ENCODE measurements around the gene GPR132. TPM values are rescaled to one million over a fixed set of nuclear protein-coding genes. Genes with fewer than 3 reads are reported as not detected.

Gene GPR132
- polyA plus RNA-seq, 1 donor (not counting 4 experiments of a cell fraction or from before 2014, with no cell fraction given), result not detected

DNA sequence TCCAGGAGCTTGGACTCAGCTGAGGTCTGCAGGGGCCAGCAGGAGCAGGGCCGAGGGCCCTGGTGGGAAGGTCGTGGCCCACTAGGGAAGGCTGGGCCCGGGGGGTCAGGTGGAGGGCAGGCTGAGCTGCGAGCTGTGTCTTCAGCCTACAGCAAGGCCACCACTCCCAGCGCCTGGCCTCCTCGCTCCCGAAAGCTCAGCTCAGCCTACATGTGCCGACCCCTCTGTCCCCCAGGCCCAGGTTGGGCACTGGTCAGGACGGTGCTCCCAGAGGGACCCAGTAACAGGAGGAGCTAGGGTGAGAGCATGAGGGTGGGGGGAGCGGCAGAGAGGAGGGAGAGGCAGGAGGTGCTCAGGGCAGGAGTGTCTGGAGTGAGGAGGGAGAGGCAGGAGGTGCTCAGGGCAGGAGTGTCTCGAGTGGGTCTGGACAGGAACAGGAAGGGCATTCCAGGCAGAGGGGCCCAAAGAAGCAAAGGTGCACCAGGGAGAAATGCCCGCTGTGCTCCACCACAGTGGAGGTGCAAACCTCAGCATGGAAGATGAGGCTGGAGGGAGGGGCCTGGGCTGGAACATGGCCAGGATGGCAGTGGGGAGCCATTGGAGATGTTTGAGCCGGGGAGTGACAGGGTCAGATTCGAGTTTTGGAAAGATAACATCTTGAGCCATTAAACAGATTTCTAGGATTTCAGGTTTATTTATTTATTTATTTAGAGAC is 29.1 kb upstream of the GPR132 start:
- Histone ChIP-seq H3K9me1 (ENCODE audit: control insufficient read depth, extremely low read depth, insufficient read depth, low read length) (no peaks in the 10 kb centered on the region), H3K4me3 (ENCODE audit: control insufficient read depth in 2 of 3, extremely low read depth in 1 of 3, insufficient read depth in 2 of 3, low read depth in 1 of 3, low read length in 3 of 3) (peak overlapping the region; percentile 66 to 79 (median 73)), H4K20me1 (ENCODE audit: control insufficient read depth, extremely low read depth, insufficient read depth, low read length) (no peaks in the 10 kb centered on the region), H3K79me2 (ENCODE audit: control insufficient read depth, insufficient read depth, low read length) (no peaks in the 10 kb centered on the region), H3K9ac (ENCODE audit: control insufficient read depth, extremely low read depth, insufficient read depth, low read length) (peak overlapping the region; percentile 77), H3K9me3 (ENCODE audit: control insufficient read depth, low read depth, low read length) (no peaks in the 10 kb centered on the region), H2AFZ (ENCODE audit: control insufficient read depth, low read length) (peak overlapping the region; percentile 3), H3K27ac (ENCODE audit: control insufficient read depth, insufficient read depth, low read length) (no peak overlapping the region), H3K27me3 (ENCODE audit: control insufficient read depth, extremely low read depth, insufficient read depth, low read length) (no peaks in the 10 kb centered on the region), H3K4me1 (ENCODE audit: control insufficient read depth, extremely low read depth, insufficient read depth, low read length) (peaks cover 44% of the 10 kb centered on the region), H3K4me2 (ENCODE audit: control insufficient read depth, extremely low read depth, insufficient read depth, low read depth, low read length) (peak overlapping the region; percentile 82), H3K36me3 (ENCODE audit: control insufficient read depth in 2 of 2, extremely low read depth in 1 of 2, insufficient read depth in 2 of 2, low read length in 2 of 2) (no peaks in the 10 kb centered on the region)
- DNase-seq (ENCODE audit: low read depth, low spot score) (no peak), FAIRE-seq (no peak)
- dilution Hi-C loops (cut with MboI; ENCODE audit: extremely low pct_ligation_motif_present, low sequenced_read_pairs), result no loop called here
- no peak for TF ChIP-seq CTCF (optimal IDR thresholded peaks at IDR 0.05 in 1 of 3, IDR thresholded peaks at IDR 0.05 in 1 of 3, conservative IDR thresholded peaks at IDR 0.05 in 1 of 3; ENCODE audit: extremely low read depth in 1 of 3, insufficient read depth in 2 of 3, low read length in 3 of 3)
- TF ChIP-seq EZH2 (IDR thresholded peaks at IDR 0.05; ENCODE audit: low read length), result no peak

DNA sequence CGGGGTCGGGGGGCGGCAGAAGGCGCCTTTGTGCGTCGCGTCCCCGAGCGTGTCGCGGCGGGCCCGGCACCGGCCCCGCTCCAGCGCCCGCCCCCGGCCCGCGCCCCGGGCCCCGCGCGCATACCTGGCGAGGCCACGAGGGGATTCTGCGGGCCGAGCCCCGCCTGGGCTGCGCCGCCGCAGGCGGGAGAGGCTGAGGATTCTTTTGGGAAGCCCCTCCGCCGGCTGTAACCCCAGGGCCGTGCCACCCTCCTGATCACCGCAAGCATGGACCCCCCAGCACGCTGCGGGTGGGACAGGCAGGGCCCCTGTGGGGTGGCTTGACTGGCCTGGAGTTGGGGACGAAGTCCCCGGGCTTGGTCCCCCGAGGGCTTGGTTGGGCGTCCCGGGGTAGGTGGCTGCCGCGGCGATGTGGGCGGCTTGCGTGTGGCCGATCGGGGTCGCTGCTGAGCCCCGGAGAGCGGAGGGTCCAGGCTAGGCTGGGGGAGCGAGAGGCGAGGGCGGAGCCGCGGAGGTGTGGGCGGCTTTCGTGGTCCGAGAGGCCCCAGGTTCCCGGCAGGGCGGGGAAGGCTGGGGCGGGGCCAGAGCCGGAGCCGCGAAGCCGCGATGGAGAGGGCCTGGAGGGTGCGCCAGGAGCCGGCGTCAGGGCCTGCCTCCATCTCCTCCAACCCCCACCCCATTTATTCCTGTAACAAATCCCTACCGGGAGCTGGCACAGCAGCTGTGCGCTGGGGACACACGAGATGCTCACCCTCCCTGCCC is 28.4 kb upstream of the GPR132 start:
- Histone ChIP-seq H3K9me3 (ENCODE audit: control insufficient read depth, low read depth, low read length) (no peaks in the 10 kb centered on the region), H3K27ac (ENCODE audit: control insufficient read depth, insufficient read depth, low read length) (peak overlapping the region; percentile 64), H3K27me3 (ENCODE audit: control insufficient read depth, extremely low read depth, insufficient read depth, low read length) (no peaks in the 10 kb centered on the region), H4K20me1 (ENCODE audit: control insufficient read depth, extremely low read depth, insufficient read depth, low read length) (no peaks in the 10 kb centered on the region), H3K4me3 (ENCODE audit: control insufficient read depth in 2 of 3, extremely low read depth in 1 of 3, insufficient read depth in 2 of 3, low read depth in 1 of 3, low read length in 3 of 3) (peak overlapping the region; percentile 66 to 79 (median 73)), H2AFZ (ENCODE audit: control insufficient read depth, low read length) (peak overlapping the region; percentile 3), H3K79me2 (ENCODE audit: control insufficient read depth, insufficient read depth, low read length) (no peaks in the 10 kb centered on the region), H3K36me3 (ENCODE audit: control insufficient read depth in 2 of 2, extremely low read depth in 1 of 2, insufficient read depth in 2 of 2, low read length in 2 of 2) (no peaks in the 10 kb centered on the region), H3K4me1 (ENCODE audit: control insufficient read depth, extremely low read depth, insufficient read depth, low read length) (peaks cover 46% of the 10 kb centered on the region), H3K9ac (ENCODE audit: control insufficient read depth, extremely low read depth, insufficient read depth, low read length) (peak overlapping the region; percentile 77), H3K9me1 (ENCODE audit: control insufficient read depth, extremely low read depth, insufficient read depth, low read length) (no peaks in the 10 kb centered on the region), H3K4me2 (ENCODE audit: control insufficient read depth, extremely low read depth, insufficient read depth, low read depth, low read length) (peak overlapping the region; percentile 82)
- TF ChIP-seq EZH2 (IDR thresholded peaks at IDR 0.05; ENCODE audit: low read length) (no peak), CTCF (optimal IDR thresholded peaks at IDR 0.05 in 1 of 3, IDR thresholded peaks at IDR 0.05 in 1 of 3, conservative IDR thresholded peaks at IDR 0.05 in 1 of 3; ENCODE audit: extremely low read depth in 1 of 3, insufficient read depth in 2 of 3, low read length in 3 of 3) (peak in 2 of 3 experiments; percentile 30 to 41)
- dilution Hi-C loops (cut with MboI; ENCODE audit: extremely low pct_ligation_motif_present, low sequenced_read_pairs), result no loop called here
- peak; percentile 34 for FAIRE-seq
- no peak for DNase-seq (ENCODE audit: low read depth, low spot score)
